Mammary epithelial cell (primary cell): ENCODE data around the gene ZMYND19.

ENCODE experiments used
- EZH2 ChIP-seq: IDR thresholded peaks from 2 replicates; pipeline ENCODE4 v1.6.1; 2012; ENCODE audit warnings: low read length, inconsistent platforms, borderline replicate concordance
- TF ChIP-seq, protein P1 (sequence below), 2 donors: IDR thresholded peaks in 1 of 2; conservative IDR thresholded peaks in 1 of 2; 2 replicates each; pipeline ENCODE4 v1.5.1; 2011 to 2012; ENCODE audit warnings: inconsistent platforms in 2 of 2, low read length in 2 of 2, mild to moderate bottlenecking in 2 of 2, control low read depth in 1 of 2, low read depth in 1 of 2; ENCODE audit not compliant: insufficient read depth in 1 of 2; ENCODE audit errors: extremely low read depth in 1 of 2

DNA sequence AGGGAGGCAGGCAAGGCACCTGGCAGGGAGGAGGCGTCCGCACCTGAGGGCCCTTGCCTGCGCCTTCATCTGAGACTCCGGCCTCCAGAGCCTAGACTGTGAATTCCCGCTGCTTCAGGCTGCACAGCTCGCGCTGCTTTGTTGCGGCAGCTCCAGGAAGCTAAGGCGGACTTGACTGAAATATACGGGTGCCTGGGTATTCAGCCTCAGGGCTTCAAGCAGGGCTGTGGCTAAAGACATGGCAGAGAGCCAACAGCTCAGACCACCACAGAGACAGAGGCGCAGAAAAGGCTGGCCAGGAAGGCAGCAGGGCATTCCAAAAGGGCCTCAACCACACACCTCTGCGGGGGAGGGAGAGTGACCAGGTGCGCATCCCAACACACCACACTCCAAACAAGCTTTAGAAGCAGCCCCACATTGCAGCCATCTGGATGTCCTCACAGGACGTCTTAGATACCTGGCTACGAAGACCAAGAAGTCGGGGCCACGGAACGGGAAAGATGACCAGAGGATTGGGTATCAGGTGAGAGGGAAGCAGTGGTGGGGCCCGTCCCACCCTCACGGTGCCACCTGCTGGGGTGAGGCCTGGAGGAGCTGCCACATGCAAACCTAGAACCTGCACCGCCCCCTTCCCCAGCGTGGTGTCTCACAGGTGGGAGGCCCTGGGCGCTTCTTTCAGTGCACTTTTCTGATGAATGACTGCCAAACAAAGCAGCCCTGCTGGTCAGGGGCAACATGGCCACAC lies 9.9 kb downstream of the ZMYND19 start:
- TF ChIP-seq, protein P1, sequence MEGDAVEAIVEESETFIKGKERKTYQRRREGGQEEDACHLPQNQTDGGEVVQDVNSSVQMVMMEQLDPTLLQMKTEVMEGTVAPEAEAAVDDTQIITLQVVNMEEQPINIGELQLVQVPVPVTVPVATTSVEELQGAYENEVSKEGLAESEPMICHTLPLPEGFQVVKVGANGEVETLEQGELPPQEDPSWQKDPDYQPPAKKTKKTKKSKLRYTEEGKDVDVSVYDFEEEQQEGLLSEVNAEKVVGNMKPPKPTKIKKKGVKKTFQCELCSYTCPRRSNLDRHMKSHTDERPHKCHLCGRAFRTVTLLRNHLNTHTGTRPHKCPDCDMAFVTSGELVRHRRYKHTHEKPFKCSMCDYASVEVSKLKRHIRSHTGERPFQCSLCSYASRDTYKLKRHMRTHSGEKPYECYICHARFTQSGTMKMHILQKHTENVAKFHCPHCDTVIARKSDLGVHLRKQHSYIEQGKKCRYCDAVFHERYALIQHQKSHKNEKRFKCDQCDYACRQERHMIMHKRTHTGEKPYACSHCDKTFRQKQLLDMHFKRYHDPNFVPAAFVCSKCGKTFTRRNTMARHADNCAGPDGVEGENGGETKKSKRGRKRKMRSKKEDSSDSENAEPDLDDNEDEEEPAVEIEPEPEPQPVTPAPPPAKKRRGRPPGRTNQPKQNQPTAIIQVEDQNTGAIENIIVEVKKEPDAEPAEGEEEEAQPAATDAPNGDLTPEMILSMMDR (conservative IDR thresholded peaks at IDR 0.05 in 1 of 2, IDR thresholded peaks at IDR 0.05 in 1 of 2; ENCODE audit: extremely low read depth in 1 of 2, insufficient read depth in 1 of 2, low read depth in 1 of 2, low read length in 2 of 2): no peak
- TF ChIP-seq EZH2: no peak
